ENCODE results near the gene TRIM66. TPM values are rescaled to one million over a fixed set of nuclear protein-coding genes. Genes with fewer than 3 reads are reported as not detected.

The TRIM66 gene
- total and polyA plus RNA-seq, 10 of the 15 experiments (the other 5 are each of a cell fraction or from before 2014, with no cell fraction given): 1.7 to 14.5 (median 7.4) TPM

- WGBS (ENCODE audit: insufficient coverage, insufficient replicate concordance, low lambda C conversion rate, missing lambda C conversion rate): 75% methylated on average over 3 of the region's 3 CpGs
- H3K36me3 ChIP-seq (ENCODE audit: control insufficient read depth in 2 of 2, insufficient read depth in 2 of 2, low read length in 1 of 2): peaks cover 6 to 26% of the 10 kb centered on the region in 2 experiments
- no peak overlapping the region for H3K9ac ChIP-seq (ENCODE audit: control insufficient read depth, insufficient read depth, low read length)
- H3K4me3 ChIP-seq: no peak overlapping the region
- H3K4me1 ChIP-seq (ENCODE audit: control insufficient read depth, insufficient read depth, low read length): peaks cover 6% of the 10 kb centered on the region; the same call in 1 of the 2 replicates
- H3K9me3 ChIP-seq (replicated peaks; ENCODE audit: control insufficient read depth, insufficient read depth, low read length): no peaks in the 10 kb centered on the region
- no peak overlapping the region for H2AFZ ChIP-seq (ENCODE audit: control insufficient read depth, low read depth, low read length)
- no peak for ATAC-seq
- CTCF ChIA-PET: interaction anchor here (1.0 kb wide), 1 partner anchor 376 kb away, joined by 3 read pairs; the partner anchor contains the start of gene LMO1
- FAIRE-seq: no peak
- no TSS peak for BruUV-seq (replicated peaks)
- H3K79me2 ChIP-seq (ENCODE audit: control insufficient read depth, insufficient read depth, low read length): no peaks in the 10 kb centered on the region
- RAD21 ChIA-PET (ENCODE audit: unreplicated experiment): interaction anchor here (0.7 to 0.8 kb wide), 2 partner anchors 72 to 320 kb away, joined by 3 to 5 read pairs; no protein-coding TSS in a partner anchor
- H3K4me2 ChIP-seq (ENCODE audit: control insufficient read depth, insufficient read depth): no peak overlapping the region
- intact Hi-C loops (cut with micrococcal nuclease; ENCODE audit: unreplicated experiment): no loop called here
- no peaks in the 10 kb centered on the region for H4K20me1 ChIP-seq (ENCODE audit: control insufficient read depth, insufficient read depth)
- H3K27ac ChIP-seq (ENCODE audit: control insufficient read depth, insufficient read depth): no peak overlapping the region
- no peaks in the 10 kb centered on the region for H3K27me3 ChIP-seq (replicated peaks in 1 of 2; ENCODE audit: control insufficient read depth in 2 of 2, insufficient read depth in 2 of 2, low read length in 1 of 2)
- TF ChIP-seq JUNB (IDR thresholded peaks at IDR 0.05): no peak
- no peak for TF ChIP-seq MLLT1 (IDR thresholded peaks at IDR 0.05)
- no peak for TF ChIP-seq RUNX3 (IDR thresholded peaks at IDR 0.05; ENCODE audit: low read length)
- no peak for TF ChIP-seq ZNF207 (IDR thresholded peaks at IDR 0.05; ENCODE audit: borderline replicate concordance)
- no peak for TF ChIP-seq BACH1 (IDR thresholded peaks at IDR 0.05; ENCODE audit: borderline replicate concordance)
- TF ChIP-seq IKZF1 (conservative IDR thresholded peaks at IDR 0.05): no peak
- TF ChIP-seq ZBTB40 (IDR thresholded peaks at IDR 0.05; ENCODE audit: borderline replicate concordance): no peak
- TF ChIP-seq IRF3 (IDR thresholded peaks at IDR 0.05): no peak
- no peak for TF ChIP-seq SREBF2 (IDR thresholded peaks at IDR 0.05; ENCODE audit: low read length)
- POLR2A ChIA-PET: interaction anchor here (0.7 kb wide), 1 partner anchor 671 kb away, joined by 3 read pairs; no protein-coding TSS in a partner anchor
- in situ Hi-C loops (cut with MboI): no loop called here
- SMC1A ChIA-PET (ENCODE audit: uncharacterized antibody, unreplicated experiment): interaction anchor here (0.6 to 1.4 kb wide), 5 partner anchors 13 to 171 kb away, joined by 3 to 5 read pairs (median 3); a partner anchor contains a TSS
- DNase-seq (ENCODE audit: low read depth, low spot score): no peak
Observed at GRCh38 chr11:8639655-8640054, 42.8 kb downstream of the TRIM66 start.

All from GM12878 (cell line).